H1 (cell line): ENCODE results near the gene SHANK1. TPM values are rescaled to one million over a fixed set of nuclear protein-coding genes. Genes with fewer than 3 reads are reported as not detected.

Source experiments
- CTCF ChIA-PET: fragments of 300-600 bp; sonication (Branson Sonifier 250); formaldehyde crosslinking; loops from one replicate; lab custom pipeline; 2021; ENCODE audit not compliant: partially characterized antibody; lab: Charles Lee
- POLR2A ChIA-PET: fragments of 300-600 bp; sonication (Branson Sonifier 250); formaldehyde crosslinking; loops from one replicate; lab custom pipeline; 2021; ENCODE audit warnings: inconsistent platforms; ENCODE audit not compliant: partially characterized antibody; lab: Charles Lee
- DNase-seq, 2 experiments: peaks; one replicate each; pipeline versions ENCODE4 v3.0.0 to v3.0.0-alpha.2; 2010 to 2022; ENCODE audit warnings: low spot score in 2 of 2, low read depth in 1 of 2, mixed read lengths in 1 of 2
- FAIRE-seq: peaks from 2 replicates; lab custom pipeline; 2011; peaks lifted over from hg19 to GRCh38; lab: Jason Lieb, UNC
- H2AFZ ChIP-seq: 2 replicates; pipeline ENCODE4 v1.8.1; 2012; ENCODE audit warnings: low read length, inconsistent platforms
- H2AK5ac ChIP-seq: 2 replicates; pipeline ENCODE4 v1.6.1; 2013; ENCODE audit warnings: low read depth, low read length
- H2BK120ac ChIP-seq: replicated peaks from 2 replicates; pipeline ENCODE3; 2013; ENCODE audit warnings: low read depth, low read length, inconsistent platforms
- H2BK12ac ChIP-seq: 2 replicates; pipeline ENCODE4 v1.6.1; 2013; ENCODE audit warnings: low read depth, low read length
- H2BK15ac ChIP-seq: 2 replicates; pipeline ENCODE4 v1.6.1; 2013; ENCODE audit warnings: low read length
- H2BK20ac ChIP-seq: 2 replicates; pipeline ENCODE4 v1.6.1; 2013; ENCODE audit warnings: low read length
- H2BK5ac ChIP-seq: 2 replicates; pipeline ENCODE4 v1.6.1; 2013; ENCODE audit warnings: low read depth, low read length
- H3K14ac ChIP-seq: 2 replicates; pipeline ENCODE4 v1.6.1; 2013; ENCODE audit warnings: inconsistent platforms; ENCODE audit not compliant: insufficient read length
- H3K18ac ChIP-seq: 2 replicates; pipeline ENCODE4 v1.6.1; 2013; ENCODE audit warnings: low read length; ENCODE audit errors: extremely low read depth
- H3K23ac ChIP-seq: 2 replicates; pipeline ENCODE4 v1.6.1; 2013; ENCODE audit warnings: inconsistent platforms; ENCODE audit not compliant: insufficient read length
- H3K23me2 ChIP-seq: 2 replicates; pipeline ENCODE4 v1.6.1; 2013; ENCODE audit warnings: low read depth, low read length
- H3K27ac ChIP-seq: 2 replicates; pipeline ENCODE4 v1.6.1; 2011; ENCODE audit warnings: low read depth, low read length, inconsistent platforms
- H3K27me3 ChIP-seq, 4 experiments: replicated peaks in 1 of 4; 1 replicate in 1 of 4; 2 replicates in 3 of 4; pipeline versions ENCODE4 v1.6.1 to v1.8.1; 2011 to 2013; ENCODE audit warnings: low read length in 3 of 4, mild to moderate bottlenecking in 3 of 4, inconsistent platforms in 2 of 4, mixed read lengths in 2 of 4, moderate library complexity in 1 of 4; ENCODE audit not compliant: control insufficient read depth in 3 of 4, insufficient read depth in 3 of 4; ENCODE audit errors: extremely low read depth in 1 of 4
- H3K36me3 ChIP-seq, 4 experiments: 2 replicates each; pipeline versions ENCODE4 v1.6.1 to v1.8.1; 2011 to 2013; ENCODE audit warnings: mild to moderate bottlenecking in 4 of 4, low read length in 3 of 4, moderate library complexity in 2 of 4, control low read depth in 1 of 4, inconsistent platforms in 1 of 4; ENCODE audit not compliant: insufficient read depth in 4 of 4, control insufficient read depth in 2 of 4
- H3K4ac ChIP-seq: replicated peaks from 2 replicates; pipeline ENCODE3; 2013; ENCODE audit warnings: low read length, low read depth, mixed read lengths, inconsistent platforms; ENCODE audit not compliant: insufficient read length
- H3K4me1 ChIP-seq, 4 experiments: replicated peaks in 1 of 4; 1 replicate in 1 of 4; 2 replicates in 3 of 4; pipeline versions ENCODE4 v1.6.1 to v1.8.1; 2011 to 2013; ENCODE audit warnings: low read length in 3 of 4, inconsistent platforms in 2 of 4, mixed read lengths in 1 of 4; ENCODE audit not compliant: insufficient read depth in 4 of 4, control insufficient read depth in 3 of 4
- H3K4me2 ChIP-seq, 2 experiments: 2 replicates each; pipeline versions ENCODE4 v1.6.1 to v1.8.1; 2011 to 2013; ENCODE audit warnings: low read depth in 2 of 2, low read length in 2 of 2, control low read depth in 1 of 2, inconsistent platforms in 1 of 2, mild to moderate bottlenecking in 1 of 2; ENCODE audit not compliant: insufficient read depth in 1 of 2
- H3K4me3 ChIP-seq, 4 experiments: fragments of 200-600, 300-600 bp in 1 of 4; sonication (generic), shearing (Covaris generic), sonication (Bioruptor Twin) in 1 of 4; 2 replicates each; pipeline versions ENCODE4 v1.5.1 to v1.8.1; 2011 to 2016; ENCODE audit warnings: low read length in 4 of 4, low read depth in 3 of 4, control low read depth in 2 of 4, inconsistent platforms in 2 of 4, mild to moderate bottlenecking in 2 of 4, mixed read lengths in 1 of 4, moderate library complexity in 1 of 4; ENCODE audit not compliant: insufficient read depth in 2 of 4; ENCODE audit errors: extremely low read depth in 1 of 4
- H3K56ac ChIP-seq: replicated peaks from 2 replicates; pipeline ENCODE3; 2013; ENCODE audit warnings: low read depth, mild to moderate bottlenecking, mixed read lengths, low read length, inconsistent platforms; ENCODE audit not compliant: insufficient read length
- H3K79me1 ChIP-seq: 2 replicates; pipeline ENCODE4 v1.6.1; 2013; ENCODE audit warnings: low read depth, low read length, control low read depth
- H3K79me2 ChIP-seq, 2 experiments: 2 replicates each; pipeline versions ENCODE4 v1.6.1 to v1.8.1; 2012 to 2013; ENCODE audit warnings: low read length in 2 of 2, mild to moderate bottlenecking in 2 of 2, inconsistent platforms in 1 of 2; ENCODE audit not compliant: insufficient read depth in 2 of 2, control insufficient read depth in 1 of 2
- H3K9ac ChIP-seq, 4 experiments: replicated peaks in 1 of 4; 1 replicate in 1 of 4; 2 replicates in 3 of 4; pipeline versions ENCODE4 v1.6.1 to v1.8.1; 2011 to 2013; ENCODE audit warnings: low read depth in 3 of 4, low read length in 3 of 4, control low read depth in 2 of 4, mild to moderate bottlenecking in 2 of 4, moderate library complexity in 2 of 4, inconsistent platforms in 1 of 4; ENCODE audit errors: extremely low read depth in 1 of 4
- H3K9me3 ChIP-seq, 2 experiments: 2 replicates each; pipeline versions ENCODE4 v1.6.1 to v1.8.1; 2012 to 2013; ENCODE audit warnings: mild to moderate bottlenecking in 2 of 2, moderate library complexity in 2 of 2, control low read depth in 1 of 2, inconsistent platforms in 1 of 2, low read depth in 1 of 2, low read length in 1 of 2, mixed read lengths in 1 of 2; ENCODE audit not compliant: insufficient read depth in 2 of 2
- H4K20me1 ChIP-seq, 2 experiments: replicated peaks in 1 of 2; 2 replicates each; pipeline versions ENCODE3 to v1.8.1; 2011 to 2013; ENCODE audit warnings: inconsistent platforms in 2 of 2, low read length in 2 of 2, mild to moderate bottlenecking in 1 of 2; ENCODE audit not compliant: insufficient read depth in 2 of 2, control insufficient read depth in 1 of 2
- H4K5ac ChIP-seq: 2 replicates; pipeline ENCODE4 v1.6.1; 2013; ENCODE audit warnings: low read length, low read depth, mixed read lengths, inconsistent platforms; ENCODE audit not compliant: insufficient read length
- H4K8ac ChIP-seq: 2 replicates; pipeline ENCODE4 v1.8.0; 2013; ENCODE audit warnings: mild to moderate bottlenecking, moderate library complexity, low read length, inconsistent platforms; ENCODE audit not compliant: insufficient read depth; ENCODE audit errors: extremely low read depth
- H4K91ac ChIP-seq: replicated peaks from 2 replicates; pipeline ENCODE3; 2013; ENCODE audit warnings: low read length, mixed read lengths, inconsistent platforms; ENCODE audit not compliant: insufficient read length
- ASH2L ChIP-seq: fragments of 200-600, 300-600 bp; sonication (generic); IDR thresholded peaks from one replicate; pipeline ENCODE4 v1.7.1; 2017; ENCODE audit warnings: low read length
- EZH2 ChIP-seq: fragments of 200-600 bp; sonication (generic); IDR thresholded peaks from 2 replicates; pipeline ENCODE4 v1.7.1; 2012; ENCODE audit warnings: low read depth, mild to moderate bottlenecking, moderate library complexity, low read length, inconsistent platforms; ENCODE audit not compliant: severe bottlenecking
- KDM1A ChIP-seq: fragments of 200-600, 300-600 bp; sonication (generic); IDR thresholded peaks from 2 replicates; pipeline ENCODE4 v1.7.1; 2016; ENCODE audit warnings: mild to moderate bottlenecking, low read length, borderline replicate concordance
- MAFK ChIP-seq: IDR thresholded peaks from 2 replicates; pipeline ENCODE4 v1.6.1; 2012; ENCODE audit warnings: low read depth, mild to moderate bottlenecking, improper control_type of control experiment, low read length
- RBBP5 ChIP-seq: IDR thresholded peaks from 2 replicates; pipeline ENCODE4 v1.7.1; 2012; ENCODE audit warnings: low read depth, mild to moderate bottlenecking, inconsistent platforms, low read length, moderate library complexity, borderline replicate concordance
- RNF2 ChIP-seq: fragments of 200-900, 300-1000 bp; sonication (generic); IDR thresholded peaks from 2 replicates; pipeline ENCODE4 v1.7.1; 2016; ENCODE audit warnings: borderline replicate concordance, low read depth, mild to moderate bottlenecking, antibody characterized with exemption, low read length; ENCODE audit not compliant: poor library complexity, severe bottlenecking; ENCODE audit errors: missing control alignments
- RXRA ChIP-seq: IDR thresholded peaks from 2 replicates; pipeline ENCODE4 v1.6.1; 2011; ENCODE audit warnings: low read depth, mild to moderate bottlenecking, low read length, moderate library complexity; ENCODE audit not compliant: insufficient read depth
- SP1 ChIP-seq: IDR thresholded peaks from 2 replicates; pipeline ENCODE4 v1.6.1; 2011; ENCODE audit warnings: low read depth, low read length
- TBP ChIP-seq: IDR thresholded peaks from 2 replicates; pipeline ENCODE4 v1.6.1; 2011; ENCODE audit warnings: low read depth, low read length, improper control_type of control experiment
- YY1 ChIP-seq: IDR thresholded peaks from 2 replicates; pipeline ENCODE4 v1.6.1; 2011; ENCODE audit warnings: low read depth, mild to moderate bottlenecking, low read length
- WGBS, 2 experiments: shearing (Covaris generic) in 1 of 2; methylation state at CpG; one replicate each; pipeline versions ENCODE4 v1.1.6 to v1.1.7; 2013 to 2015; ENCODE audit warnings: low lambda C conversion rate in 2 of 2, mixed read lengths in 2 of 2, inconsistent platforms in 1 of 2, low coverage in 1 of 2, missing lambda C conversion rate in 1 of 2; ENCODE audit not compliant: insufficient replicate concordance in 2 of 2, insufficient coverage in 1 of 2, insufficient read length in 1 of 2; ENCODE audit errors: extremely low coverage in 1 of 2, missing lambda C conversion rate in 1 of 2; 5-methylcytosine and 5-hydroxymethylcytosine counted together
- polyA plus RNA-seq, 7 experiments: library from polyadenylated mRNA; depleted of rRNA in 3 of 7; stranded (reverse) in 5 of 7; unstranded in 2 of 7; fragments of >200 nt in 5 of 7; fragments of 200-250 nt in 2 of 7; gene quantifications; 1 replicate in 5 of 7; 2 replicates in 1 of 7; 4 replicates in 1 of 7; pipeline versions ENCODE4 v1.2.1 to v1.2.3, GENCODE V29; 2011 to 2013; ENCODE audit warnings: missing spikeins in 2 of 7, mixed read lengths in 2 of 7
- total RNA-seq: library from RNA; stranded (reverse); fragmentation: NEBNext Ultra II Directional; extraction: Animal tissue kit (Norgen Biotek cat#: 25700); gene quantifications from 2 replicates; pipeline ENCODE4 v1.2.1, GENCODE V29; 2021
- TF ChIP-seq, protein P1 (sequence below): IDR thresholded peaks from 2 replicates; pipeline ENCODE4 v1.6.1; 2011; ENCODE audit warnings: low read length, improper control_type of control experiment

The SHANK1 gene
- total and polyA plus RNA-seq, 2 of the 8 experiments (the other 6 are each of a cell fraction or from before 2014, with no cell fraction given), result 1.1 to 3.7 TPM

DNA sequence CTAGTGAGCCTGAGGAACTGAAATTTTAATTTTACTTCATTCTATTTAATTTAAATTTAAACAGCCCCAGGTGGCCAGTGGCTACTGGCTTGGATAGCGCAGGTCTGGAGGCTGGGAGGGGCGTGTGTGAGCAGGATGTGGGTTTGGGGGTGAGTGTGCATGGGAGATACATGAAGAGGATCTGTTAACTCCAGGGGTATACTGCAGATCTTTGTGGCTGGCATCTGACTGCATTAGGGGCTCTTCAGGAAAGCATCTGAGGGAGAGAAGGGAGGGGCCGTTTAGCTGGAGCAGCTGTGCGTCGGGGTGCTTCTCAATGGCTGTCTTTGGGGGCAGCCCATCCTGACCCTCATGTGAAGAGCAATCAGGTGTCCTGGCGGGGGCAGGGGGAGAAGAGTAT, 6.8 kb downstream of the SHANK1 start:
- no peaks in the 10 kb centered on the region; the same call in 1 of the 2 replicates for H3K23me2 ChIP-seq
- H2BK15ac ChIP-seq, result no peak overlapping the region
- no peak overlapping the region for H3K4me2 ChIP-seq
- H3K14ac ChIP-seq, result no peak overlapping the region
- no peak overlapping the region for H4K8ac ChIP-seq
- H3K79me2 ChIP-seq, result no peaks in the 10 kb centered on the region
- no peaks in the 10 kb centered on the region; a peak in 2 of 8 replicates for H3K36me3 ChIP-seq
- POLR2A ChIA-PET, result interaction anchor here (0.8 to 2.4 kb wide), 4 partner anchors 9 to 92 kb away, joined by 3 to 8 read pairs (median 5); no protein-coding TSS in a partner anchor
- H3K56ac ChIP-seq, result no peak overlapping the region
- TF ChIP-seq, protein P1, sequence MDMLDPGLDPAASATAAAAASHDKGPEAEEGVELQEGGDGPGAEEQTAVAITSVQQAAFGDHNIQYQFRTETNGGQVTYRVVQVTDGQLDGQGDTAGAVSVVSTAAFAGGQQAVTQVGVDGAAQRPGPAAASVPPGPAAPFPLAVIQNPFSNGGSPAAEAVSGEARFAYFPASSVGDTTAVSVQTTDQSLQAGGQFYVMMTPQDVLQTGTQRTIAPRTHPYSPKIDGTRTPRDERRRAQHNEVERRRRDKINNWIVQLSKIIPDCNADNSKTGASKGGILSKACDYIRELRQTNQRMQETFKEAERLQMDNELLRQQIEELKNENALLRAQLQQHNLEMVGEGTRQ, result no peak
- TF ChIP-seq SP1, result no peak
- no peak for TF ChIP-seq TBP
- no peak for TF ChIP-seq YY1
- TF ChIP-seq ASH2L, result no peak
- TF ChIP-seq KDM1A, result no peak
- TF ChIP-seq EZH2, result no peak
- TF ChIP-seq MAFK, result no peak
- no peak for TF ChIP-seq RNF2
- TF ChIP-seq RXRA, result no peak
- TF ChIP-seq RBBP5, result no peak
- TF ChIP-seq, all 59 proteins: peak for 0
- Histone ChIP-seq H2AK5ac (no peak overlapping the region; the same call in 1 of the 2 replicates), H3K4me1 (peaks cover 2 to 12% (median 5%) of the 10 kb centered on the region in 4 experiments; a peak in 6 of 7 replicates), H3K4ac (no peak overlapping the region), H3K9me3 (no peaks in the 10 kb centered on the region), H3K27me3 (peaks cover 0 to 7% (median 4%) of the 10 kb centered on the region in 4 experiments; a peak in 4 of 7 replicates), H4K5ac (no peak overlapping the region), H2AFZ (no peak overlapping the region), H2BK5ac (no peak overlapping the region), H3K9ac (no peak overlapping the region), H3K23ac (no peak overlapping the region), H2BK12ac (no peak overlapping the region), H4K91ac (no peak overlapping the region), H2BK120ac (no peak overlapping the region), H3K4me3 (no peak overlapping the region), H3K18ac (no peak overlapping the region), H4K20me1 (peaks cover 2 to 3% of the 10 kb centered on the region in 2 experiments), H3K79me1 (no peaks in the 10 kb centered on the region), H2BK20ac (no peak overlapping the region), H3K27ac (no peak overlapping the region)
- CTCF ChIA-PET, result interaction anchor here (0.6 to 2.4 kb wide), 12 partner anchors 10 to 209 kb away, joined by 3 to 16 read pairs (median 4); partner anchors contain the start of gene CLEC11A
- FAIRE-seq, result no peak
- DNase-seq, result no peak
- 79% methylated on average over 4 of the region's 6 CpGs; no CpG with 5 or more reads in 1 of the 2 experiments for WGBS, 2 experiments
